Islet precursor cell (in vitro differentiated cells): ENCODE data around the gene ZBTB7A.

ENCODE experiments used
- DNase-seq: peaks from one replicate; pipeline ENCODE4 v3.0.0-alpha.2; 2018

ZBTB7A gene

GRCh38 chr19:4052114-4052992, 14.3 kb downstream of the ZBTB7A start:
- peak; percentile 74 for DNase-seq

GRCh38 chr19:4051175-4052101, 15.3 kb downstream of the ZBTB7A start:
- DNase-seq = no peak

- no peak for DNase-seq
Observed at GRCh38 chr19:4049432-4049831, 17.3 kb downstream of the ZBTB7A start.

- DNase-seq = no peak
Observed at GRCh38 chr19:4046946-4047683, 19.6 kb downstream of the ZBTB7A start.

- no peak for DNase-seq
Observed at GRCh38 chr19:4046362-4046691, 20.4 kb downstream of the ZBTB7A start.

- DNase-seq = no peak
Observed at GRCh38 chr19:4045597-4046361, 20.9 kb downstream of the ZBTB7A start.

- DNase-seq = no peak
Observed at GRCh38 chr19:4044990-4045465, 21.7 kb downstream of the ZBTB7A start.

- no peak for DNase-seq
Observed at GRCh38 chr19:4043966-4044715, 22.6 kb downstream of the ZBTB7A start.

GRCh38 chr19:4043401-4043800, 23.3 kb downstream of the ZBTB7A start:
- no peak for DNase-seq

- DNase-seq = no peak
Observed at GRCh38 chr19:4042731-4043082, 24.0 kb downstream of the ZBTB7A start.

GRCh38 chr19:4042064-4042730, 24.5 kb downstream of the ZBTB7A start:
- no peak for DNase-seq

GRCh38 chr19:4038661-4039423, 27.9 kb downstream of the ZBTB7A start:
- no peak for DNase-seq

GRCh38 chr19:4038057-4038456, 28.6 kb downstream of the ZBTB7A start:
- no peak for DNase-seq

- DNase-seq = no peak
Observed at GRCh38 chr19:4037301-4037949, 29.3 kb downstream of the ZBTB7A start.

GRCh38 chr19:4036576-4037300, 30.0 kb downstream of the ZBTB7A start:
- DNase-seq = no peak

- no peak for DNase-seq
Observed at GRCh38 chr19:4035582-4035981, 31.1 kb downstream of the ZBTB7A start.

- no peak for DNase-seq
Observed at GRCh38 chr19:4035018-4035566, 31.6 kb downstream of the ZBTB7A start.
